ENCODE measurements around the gene ZNF37A.
A peak's percentile ranks its signal among the peaks of the same experiment; 100 is the strongest.
"Not testable (repeated sequence)": the region's sequence is repeated elsewhere in the genome, so short reads cannot be mapped to it uniquely, and the experiment has no call there.

Gene ZNF37A

GRCh38 chr10:38094158-38094926 is at the start of gene ZNF37A:
TSS of gene ZNF37A (plus strand) at chr10:38094337. CDS start at chr10:38096618, 2,281 bp downstream.
- CTCF ChIA-PET, result interaction anchor here (1.2 kb wide), 1 partner anchor 117 kb away, joined by 5 read pairs; the partner anchor contains the start of gene ZNF25
- H3K27me3 Mint-ChIP-seq, result no peaks in the 10 kb centered on the region

GRCh38 chr10:38045129-38045528 is 49.0 kb upstream of the ZNF37A start:
- Mint-ChIP-seq H3K9me3 (peaks cover 42% of the 10 kb centered on the region), H3K4me3 (no peak overlapping the region), H3K27ac (no peak overlapping the region), H3K27me3 (no peaks in the 10 kb centered on the region), H3K36me3 (peaks cover 69% of the 10 kb centered on the region), H3K4me1 (peaks cover 10% of the 10 kb centered on the region)
- CTCF ChIA-PET, result interaction anchor here (0.7 kb wide), 1 partner anchor 1352 kb away, joined by 3 read pairs; no protein-coding TSS in a partner anchor
- DNase-seq, result no peak

More at GRCh38 chr10:38094158-38094926, at the start of gene ZNF37A:
- H3K27ac Mint-ChIP-seq, result peak within 1 kb of the TSS; percentile 95
- peak; percentile 95 for DNase-seq
- H3K9me3 Mint-ChIP-seq, result peaks cover 15% of the 10 kb centered on the region
- peaks cover 47% of the 10 kb centered on the region for H3K36me3 Mint-ChIP-seq
- H3K4me1 Mint-ChIP-seq, result peaks cover 39% of the 10 kb centered on the region
- peak within 1 kb of the TSS; percentile 90 for H3K4me3 Mint-ChIP-seq

GRCh38 chr10:38047666-38048065 is 46.5 kb upstream of the ZNF37A start:
- no peak for DNase-seq
- CTCF ChIA-PET, result no interaction called here
- no peak overlapping the region for H3K4me3 Mint-ChIP-seq
- no peak overlapping the region for H3K27ac Mint-ChIP-seq
- peaks cover 46% of the 10 kb centered on the region for H3K9me3 Mint-ChIP-seq
- no peaks in the 10 kb centered on the region for H3K27me3 Mint-ChIP-seq
- peaks cover 10% of the 10 kb centered on the region for H3K4me1 Mint-ChIP-seq
- H3K36me3 Mint-ChIP-seq, result peaks cover 69% of the 10 kb centered on the region

GRCh38 chr10:38050212-38050611 is 43.9 kb upstream of the ZNF37A start:
- peaks cover 61% of the 10 kb centered on the region for H3K9me3 Mint-ChIP-seq

GRCh38 chr10:38054361-38054797 is 39.8 kb upstream of the ZNF37A start:
- no peak overlapping the region for H3K27ac Mint-ChIP-seq
- H3K4me1 Mint-ChIP-seq, result no peaks in the 10 kb centered on the region
- no peaks in the 10 kb centered on the region for H3K27me3 Mint-ChIP-seq
- H3K36me3 Mint-ChIP-seq, result peaks cover 83% of the 10 kb centered on the region
- DNase-seq, result no peak
- peaks cover 77% of the 10 kb centered on the region for H3K9me3 Mint-ChIP-seq
- H3K4me3 Mint-ChIP-seq, result no peak overlapping the region
- CTCF ChIA-PET, result no interaction called here

More at GRCh38 chr10:38050212-38050611, 43.9 kb upstream of the ZNF37A start:
- CTCF ChIA-PET, result no interaction called here
- no peak overlapping the region for H3K4me3 Mint-ChIP-seq
- H3K27ac Mint-ChIP-seq, result no peak overlapping the region
- H3K27me3 Mint-ChIP-seq, result no peaks in the 10 kb centered on the region
- peaks cover 72% of the 10 kb centered on the region for H3K36me3 Mint-ChIP-seq
- DNase-seq, result no peak
- no peaks in the 10 kb centered on the region for H3K4me1 Mint-ChIP-seq

- H3K9me3 Mint-ChIP-seq, result peaks cover 75% of the 10 kb centered on the region
- DNase-seq, H3K27ac Mint-ChIP-seq, CTCF ChIA-PET, H3K4me1 Mint-ChIP-seq, H3K27me3 Mint-ChIP-seq, H3K4me3 Mint-ChIP-seq: not testable (repeated sequence)
- peaks cover 81% of the 10 kb centered on the region for H3K36me3 Mint-ChIP-seq
Measured at GRCh38 chr10:38055274-38055894, 38.8 kb upstream of the ZNF37A start.

GRCh38 chr10:38069663-38070062 is 24.5 kb upstream of the ZNF37A start:
- H3K27me3 Mint-ChIP-seq, H3K36me3 Mint-ChIP-seq, H3K4me1 Mint-ChIP-seq, H3K4me3 Mint-ChIP-seq, CTCF ChIA-PET, DNase-seq, H3K27ac Mint-ChIP-seq: not testable (repeated sequence)
- H3K9me3 Mint-ChIP-seq, result peaks cover 22% of the 10 kb centered on the region

GRCh38 chr10:38070501-38070900 is 23.6 kb upstream of the ZNF37A start:
- CTCF ChIA-PET, result no interaction called here
- H3K4me3 Mint-ChIP-seq, result no peak overlapping the region
- peaks cover 18% of the 10 kb centered on the region for H3K9me3 Mint-ChIP-seq
- DNase-seq, result no peak
- H3K36me3 Mint-ChIP-seq, result peaks cover under 1% of the 10 kb centered on the region
- H3K4me1 Mint-ChIP-seq, result peaks cover 4% of the 10 kb centered on the region
- H3K27ac Mint-ChIP-seq, result no peak overlapping the region
- no peaks in the 10 kb centered on the region for H3K27me3 Mint-ChIP-seq

GRCh38 chr10:38072552-38072951 is 21.6 kb upstream of the ZNF37A start:
- Mint-ChIP-seq H3K9me3 (peaks cover 22% of the 10 kb centered on the region), H3K4me3 (no peak overlapping the region), H3K4me1 (peaks cover 4% of the 10 kb centered on the region), H3K36me3 (no peaks in the 10 kb centered on the region), H3K27ac (no peak overlapping the region), H3K27me3 (no peaks in the 10 kb centered on the region)
- CTCF ChIA-PET, result no interaction called here
- DNase-seq, result no peak

- Mint-ChIP-seq H3K36me3 (no peaks in the 10 kb centered on the region), H3K4me1 (no peaks in the 10 kb centered on the region), H3K27ac (no peak overlapping the region), H3K9me3 (peaks cover 28% of the 10 kb centered on the region), H3K27me3 (no peaks in the 10 kb centered on the region), H3K4me3 (no peak overlapping the region)
- CTCF ChIA-PET, result interaction anchor here (1.1 kb wide), 1 partner anchor 14 kb away, joined by 3 read pairs; no protein-coding TSS in a partner anchor
- DNase-seq, result no peak
Measured at GRCh38 chr10:38076687-38077086, 17.4 kb upstream of the ZNF37A start.

GRCh38 chr10:38093318-38093717 is 819 bp upstream of the ZNF37A start:
- Mint-ChIP-seq H3K27ac (peak overlapping the region; percentile 95), H3K4me1 (peaks cover 38% of the 10 kb centered on the region), H3K9me3 (peaks cover 13% of the 10 kb centered on the region), H3K4me3 (peak overlapping the region; percentile 90), H3K36me3 (peaks cover 37% of the 10 kb centered on the region)
- DNase-seq, CTCF ChIA-PET, H3K27me3 Mint-ChIP-seq: not testable (repeated sequence)

- H3K27me3 Mint-ChIP-seq, result no peaks in the 10 kb centered on the region
- peak overlapping the region; percentile 90 for H3K4me3 Mint-ChIP-seq
- peaks cover 13% of the 10 kb centered on the region for H3K9me3 Mint-ChIP-seq
Measured at GRCh38 chr10:38093816-38094157, 350 bp upstream of the ZNF37A start.

GRCh38 chr10:38094927-38095574 is 914 bp downstream of the ZNF37A start:
- Mint-ChIP-seq H3K36me3 (peaks cover 53% of the 10 kb centered on the region), H3K4me3 (peak overlapping the region; percentile 90), H3K9me3 (peaks cover 19% of the 10 kb centered on the region), H3K4me1 (peaks cover 39% of the 10 kb centered on the region), H3K27ac (peak overlapping the region; percentile 95), H3K27me3 (no peaks in the 10 kb centered on the region)
- peak; percentile 21 for DNase-seq
- CTCF ChIA-PET, result interaction anchor here (1.2 kb wide), 1 partner anchor 118 kb away, joined by 5 read pairs; the partner anchor contains the start of gene ZNF25

More at GRCh38 chr10:38093816-38094157, 350 bp upstream of the ZNF37A start:
- peak overlapping the region; percentile 95 for H3K27ac Mint-ChIP-seq
- H3K36me3 Mint-ChIP-seq, result peaks cover 41% of the 10 kb centered on the region
- DNase-seq, result no peak
- H3K4me1 Mint-ChIP-seq, result peaks cover 38% of the 10 kb centered on the region
- CTCF ChIA-PET, result no interaction called here

- Mint-ChIP-seq H3K4me3 (no peak overlapping the region), H3K36me3 (peaks cover 94% of the 10 kb centered on the region), H3K4me1 (peaks cover 5% of the 10 kb centered on the region), H3K27me3 (no peaks in the 10 kb centered on the region), H3K9me3 (peaks cover 61% of the 10 kb centered on the region), H3K27ac (no peak overlapping the region)
- no peak for DNase-seq
- CTCF ChIA-PET, result no interaction called here
Measured at GRCh38 chr10:38102880-38103279, 8.7 kb downstream of the ZNF37A start.
